ENCODE results near the gene ANKRD63.

DNA sequence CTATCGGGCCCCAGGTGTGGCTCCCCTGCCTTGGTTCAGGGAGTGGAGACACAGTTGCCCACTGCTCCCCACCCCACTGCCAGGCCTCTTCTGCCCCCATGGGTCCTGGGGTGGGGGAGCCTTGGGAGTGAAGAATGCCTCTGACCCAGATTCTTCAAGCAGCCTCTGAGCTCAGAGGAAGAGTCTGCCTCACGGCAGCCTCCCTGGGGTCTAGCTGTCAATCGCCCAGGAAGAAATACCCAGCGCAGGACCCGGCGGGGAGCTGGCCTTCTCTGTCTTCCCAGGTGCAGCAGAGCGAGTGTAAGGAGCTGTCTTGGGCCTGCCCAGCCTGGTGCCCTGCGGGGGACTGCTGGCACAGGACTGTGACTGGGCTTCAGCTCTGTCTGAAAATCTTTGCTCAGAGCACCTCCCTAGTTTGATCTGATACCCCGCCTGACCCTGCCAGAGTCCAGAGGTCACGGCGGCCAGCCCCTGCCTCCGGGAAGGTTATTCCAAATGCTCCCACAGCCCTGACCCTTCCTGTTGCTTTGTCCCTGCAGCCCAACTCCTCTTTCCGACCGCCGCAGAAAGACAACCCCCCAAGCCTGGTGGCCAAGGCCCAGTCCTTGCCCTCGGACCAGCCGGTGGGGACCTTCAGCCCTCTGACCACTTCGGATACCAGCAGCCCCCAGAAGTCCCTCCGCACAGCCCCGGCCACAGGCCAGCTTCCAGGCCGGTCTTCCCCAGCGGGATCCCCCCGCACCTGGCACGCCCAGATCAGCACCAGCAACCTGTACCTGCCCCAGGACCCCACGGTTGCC, 11.0 kb downstream of the ANKRD63 start:
- TF ChIP-seq, protein P1, sequence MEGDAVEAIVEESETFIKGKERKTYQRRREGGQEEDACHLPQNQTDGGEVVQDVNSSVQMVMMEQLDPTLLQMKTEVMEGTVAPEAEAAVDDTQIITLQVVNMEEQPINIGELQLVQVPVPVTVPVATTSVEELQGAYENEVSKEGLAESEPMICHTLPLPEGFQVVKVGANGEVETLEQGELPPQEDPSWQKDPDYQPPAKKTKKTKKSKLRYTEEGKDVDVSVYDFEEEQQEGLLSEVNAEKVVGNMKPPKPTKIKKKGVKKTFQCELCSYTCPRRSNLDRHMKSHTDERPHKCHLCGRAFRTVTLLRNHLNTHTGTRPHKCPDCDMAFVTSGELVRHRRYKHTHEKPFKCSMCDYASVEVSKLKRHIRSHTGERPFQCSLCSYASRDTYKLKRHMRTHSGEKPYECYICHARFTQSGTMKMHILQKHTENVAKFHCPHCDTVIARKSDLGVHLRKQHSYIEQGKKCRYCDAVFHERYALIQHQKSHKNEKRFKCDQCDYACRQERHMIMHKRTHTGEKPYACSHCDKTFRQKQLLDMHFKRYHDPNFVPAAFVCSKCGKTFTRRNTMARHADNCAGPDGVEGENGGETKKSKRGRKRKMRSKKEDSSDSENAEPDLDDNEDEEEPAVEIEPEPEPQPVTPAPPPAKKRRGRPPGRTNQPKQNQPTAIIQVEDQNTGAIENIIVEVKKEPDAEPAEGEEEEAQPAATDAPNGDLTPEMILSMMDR (conservative IDR thresholded peaks at IDR 0.05; ENCODE audit: low read depth, low read length): no peak
- TF ChIP-seq EZH2 (IDR thresholded peaks at IDR 0.05; ENCODE audit: borderline replicate concordance, low read depth, low read length, poor library complexity, severe bottlenecking): no peak

Measured in A673 (cell line).